Measurements from ENCODE around the gene MDN1. TPM values are rescaled to one million over a fixed set of nuclear protein-coding genes. Genes with fewer than 3 reads are reported as not detected.
"Not testable (repeated sequence)": the region's sequence is repeated elsewhere in the genome, so short reads cannot be mapped to it uniquely, and the experiment has no call there.

Gene MDN1
- total RNA-seq, 1 experiment from 2014 or later: 53.6 TPM

- TF ChIP-seq, protein P1, sequence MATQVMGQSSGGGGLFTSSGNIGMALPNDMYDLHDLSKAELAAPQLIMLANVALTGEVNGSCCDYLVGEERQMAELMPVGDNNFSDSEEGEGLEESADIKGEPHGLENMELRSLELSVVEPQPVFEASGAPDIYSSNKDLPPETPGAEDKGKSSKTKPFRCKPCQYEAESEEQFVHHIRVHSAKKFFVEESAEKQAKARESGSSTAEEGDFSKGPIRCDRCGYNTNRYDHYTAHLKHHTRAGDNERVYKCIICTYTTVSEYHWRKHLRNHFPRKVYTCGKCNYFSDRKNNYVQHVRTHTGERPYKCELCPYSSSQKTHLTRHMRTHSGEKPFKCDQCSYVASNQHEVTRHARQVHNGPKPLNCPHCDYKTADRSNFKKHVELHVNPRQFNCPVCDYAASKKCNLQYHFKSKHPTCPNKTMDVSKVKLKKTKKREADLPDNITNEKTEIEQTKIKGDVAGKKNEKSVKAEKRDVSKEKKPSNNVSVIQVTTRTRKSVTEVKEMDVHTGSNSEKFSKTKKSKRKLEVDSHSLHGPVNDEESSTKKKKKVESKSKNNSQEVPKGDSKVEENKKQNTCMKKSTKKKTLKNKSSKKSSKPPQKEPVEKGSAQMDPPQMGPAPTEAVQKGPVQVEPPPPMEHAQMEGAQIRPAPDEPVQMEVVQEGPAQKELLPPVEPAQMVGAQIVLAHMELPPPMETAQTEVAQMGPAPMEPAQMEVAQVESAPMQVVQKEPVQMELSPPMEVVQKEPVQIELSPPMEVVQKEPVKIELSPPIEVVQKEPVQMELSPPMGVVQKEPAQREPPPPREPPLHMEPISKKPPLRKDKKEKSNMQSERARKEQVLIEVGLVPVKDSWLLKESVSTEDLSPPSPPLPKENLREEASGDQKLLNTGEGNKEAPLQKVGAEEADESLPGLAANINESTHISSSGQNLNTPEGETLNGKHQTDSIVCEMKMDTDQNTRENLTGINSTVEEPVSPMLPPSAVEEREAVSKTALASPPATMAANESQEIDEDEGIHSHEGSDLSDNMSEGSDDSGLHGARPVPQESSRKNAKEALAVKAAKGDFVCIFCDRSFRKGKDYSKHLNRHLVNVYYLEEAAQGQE (IDR thresholded peaks at IDR 0.05; ENCODE audit: low read depth): no peak
- no peak for TF ChIP-seq RAD21 (IDR thresholded peaks at IDR 0.05; ENCODE audit: low read depth)
Measured at GRCh38 chr6:89817481-89817880, 2.1 kb downstream of the MDN1 start (continued).

GRCh38 chr6:89813422-89813821 lies 6.2 kb downstream of the MDN1 start:
- H3K4me2 ChIP-seq (ENCODE audit: low read length); H2AFZ ChIP-seq (ENCODE audit: low read depth, low read length, poor library complexity, severe bottlenecking); H3K9me3 ChIP-seq (ENCODE audit: control insufficient read depth in 1 of 2, insufficient read depth in 1 of 2, low read depth in 1 of 2, low read length in 2 of 2); H3K27me3 ChIP-seq (ENCODE audit: insufficient read depth, low read length); ATAC-seq; H4K20me1 ChIP-seq (ENCODE audit: insufficient read depth); H3K4me3 ChIP-seq (replicated peaks in 1 of 2; ENCODE audit: low read depth in 1 of 2, low read length in 2 of 2); BruUV-seq (replicated peaks); H3K36me3 ChIP-seq (ENCODE audit: control insufficient read depth in 1 of 2, insufficient read depth in 2 of 2, low read length in 2 of 2); H3K27ac ChIP-seq (ENCODE audit: low read depth, low read length); intact Hi-C loops (cut with micrococcal nuclease); CTCF ChIA-PET; H3K9ac ChIP-seq (ENCODE audit: low read length); POLR2A ChIA-PET; DNase-seq (ENCODE audit: low read depth, low spot score); H3K9me2 ChIP-seq (ENCODE audit: insufficient read depth); RAD21 ChIA-PET (ENCODE audit: low non-redundant PET in 1 of 2, low total read pairs in 2 of 2, uncharacterized antibody in 2 of 2, unreplicated experiment in 2 of 2): not testable (repeated sequence)
- Histone ChIP-seq H3K79me2 (ENCODE audit: insufficient read depth, low read length) (peaks cover 99% of the 10 kb centered on the region), H3K4me1 (ENCODE audit: control insufficient read depth in 1 of 2, insufficient read depth in 2 of 2, low read length in 2 of 2) (peaks cover 5 to 12% of the 10 kb centered on the region in 2 experiments; a peak in 3 of 4 replicates)

GRCh38 chr6:89807581-89807980 lies 12.0 kb downstream of the MDN1 start:
- H3K4me3 ChIP-seq (replicated peaks in 1 of 2; ENCODE audit: low read depth in 1 of 2, low read length in 2 of 2): no peak overlapping the region
- no peaks in the 10 kb centered on the region for H3K9me2 ChIP-seq (ENCODE audit: insufficient read depth)
- RAD21 ChIA-PET (ENCODE audit: low non-redundant PET in 1 of 2, low total read pairs in 2 of 2, uncharacterized antibody in 2 of 2, unreplicated experiment in 2 of 2): no interaction called here
- POLR2A ChIA-PET: no interaction called here
- H3K27ac ChIP-seq (ENCODE audit: low read depth, low read length): no peak overlapping the region
- TF ChIP-seq EGR1 (IDR thresholded peaks at IDR 0.05; ENCODE audit: low read depth) (no peak), EZH2 (IDR thresholded peaks at IDR 0.05) (no peak), TCF7L2 (IDR thresholded peaks at IDR 0.05; ENCODE audit: borderline replicate concordance, extremely low read depth, insufficient read depth, insufficient read length) (no peak), ELF1 (IDR thresholded peaks at IDR 0.05; ENCODE audit: borderline replicate concordance, low read depth) (no peak), POLR2AphosphoS5 (IDR thresholded peaks at IDR 0.05; ENCODE audit: low read depth, low read length) (no peak), ZFX (IDR thresholded peaks at IDR 0.05) (no peak), SP1 (IDR thresholded peaks at IDR 0.05; ENCODE audit: low read depth) (no peak), SIN3A (IDR thresholded peaks at IDR 0.05; ENCODE audit: low read depth) (no peak)
- TF ChIP-seq, protein P2, sequence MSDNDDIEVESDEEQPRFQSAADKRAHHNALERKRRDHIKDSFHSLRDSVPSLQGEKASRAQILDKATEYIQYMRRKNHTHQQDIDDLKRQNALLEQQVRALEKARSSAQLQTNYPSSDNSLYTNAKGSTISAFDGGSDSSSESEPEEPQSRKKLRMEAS (IDR thresholded peaks at IDR 0.05): no peak
- BruUV-seq (replicated peaks): no TSS peak
- H3K36me3 ChIP-seq (ENCODE audit: control insufficient read depth in 1 of 2, insufficient read depth in 2 of 2, low read length in 2 of 2): peaks cover 0 to 7% of the 10 kb centered on the region in 2 experiments; a peak in 2 of 4 replicates
- peaks cover 14% of the 10 kb centered on the region; the same call in 1 of the 2 replicates for H4K20me1 ChIP-seq (ENCODE audit: insufficient read depth)
- CTCF ChIA-PET: no interaction called here
- H3K79me2 ChIP-seq (ENCODE audit: insufficient read depth, low read length): peaks cover 99% of the 10 kb centered on the region
- no peak overlapping the region for H2AFZ ChIP-seq (ENCODE audit: low read depth, low read length, poor library complexity, severe bottlenecking)
- no peaks in the 10 kb centered on the region for H3K4me1 ChIP-seq (ENCODE audit: control insufficient read depth in 1 of 2, insufficient read depth in 2 of 2, low read length in 2 of 2)
- ATAC-seq: no peak
- no peak for DNase-seq (ENCODE audit: low read depth, low spot score)
- no peak overlapping the region for H3K4me2 ChIP-seq (ENCODE audit: low read length)
- H3K27me3 ChIP-seq (ENCODE audit: insufficient read depth, low read length): no peaks in the 10 kb centered on the region
- H3K9ac ChIP-seq (ENCODE audit: low read length): no peak overlapping the region
- no peaks in the 10 kb centered on the region for H3K9me3 ChIP-seq (ENCODE audit: control insufficient read depth in 1 of 2, insufficient read depth in 1 of 2, low read depth in 1 of 2, low read length in 2 of 2)
- intact Hi-C loops (cut with micrococcal nuclease): no loop called here
